Heart right ventricle (tissue), 16 donors: ENCODE results near the gene TRIM25. TPM values are rescaled to one million over a fixed set of nuclear protein-coding genes. Genes with fewer than 3 reads are reported as not detected.

ENCODE experiments used
- ATAC-seq, 8 donors: fragments of 200-7000 bp; cut with Tn5 transposase; one replicate each; pipeline ENCODE4 v1.9.1; 2020; ENCODE audit warnings: mild to moderate bottlenecking in 8 of 8, moderate library complexity in 8 of 8, moderate number of reproducible peaks in 1 of 8
- DNase-seq, 2 donors: peaks; one replicate each; pipeline ENCODE4 v3.0.0-alpha.2; 2020
- H3K27ac ChIP-seq, 10 donors: fragments of 200-600 bp; sonication (generic) in 2 of 10; one replicate each; pipeline versions ENCODE4 v1.5.0 to v1.8.0; 2020 to 2022; ENCODE audit warnings: mild to moderate bottlenecking in 3 of 10
- H3K27me3 ChIP-seq, 7 donors: fragments of 200-600 bp; one replicate each; pipeline ENCODE4 v1.8.0; 2021 to 2022; ENCODE audit warnings: mild to moderate bottlenecking in 2 of 7
- H3K36me3 ChIP-seq, 9 donors: fragments of 200-600 bp; sonication (generic) in 1 of 9; one replicate each; pipeline versions ENCODE4 v1.5.0 to v1.8.0; 2020 to 2022; ENCODE audit warnings: mild to moderate bottlenecking in 2 of 9
- H3K4me1 ChIP-seq, 9 donors: fragments of 200-600 bp; sonication (generic) in 1 of 9; one replicate each; pipeline versions ENCODE4 v1.5.0 to v1.8.0; 2020 to 2022; ENCODE audit warnings: mild to moderate bottlenecking in 4 of 9
- H3K4me3 ChIP-seq, 10 donors: fragments of 200-600 bp; sonication (generic) in 2 of 10; one replicate each; pipeline versions ENCODE4 v1.5.0 to v1.8.0; 2020 to 2022; ENCODE audit warnings: mild to moderate bottlenecking in 7 of 10, moderate library complexity in 2 of 10
- H3K9me3 ChIP-seq, 11 donors: fragments of 200-600 bp in 10 of 11; sonication (generic) in 2 of 11; one replicate each; pipeline versions ENCODE4 v1.5.0 to v1.8.0; 2013 to 2022; ENCODE audit warnings: mild to moderate bottlenecking in 2 of 11, control low read depth in 1 of 11, moderate library complexity in 1 of 11
- CTCF ChIP-seq, 9 donors: fragments of 200-600 bp; sonication (generic) in 2 of 9; IDR thresholded peaks; one replicate each; pipeline versions ENCODE4 v1.5.0 to v1.8.0; 2021 to 2022; ENCODE audit warnings: antibody characterized with exemption in 9 of 9, mild to moderate bottlenecking in 5 of 9, moderate library complexity in 1 of 9
- WGBS, 2 donors: extraction: QIAGEN DNeasy Blood & Tissue Kit; methylation state at CpG; one replicate each; pipeline ENCODE4 v1.1.7; 2013; ENCODE audit warnings: inconsistent platforms in 1 of 2; 5-methylcytosine and 5-hydroxymethylcytosine counted together
- intact Hi-C, 10 donors: fragments of 100-400 bp; cut with DNase I; formaldehyde crosslinking; loops; one replicate each; pipeline versions ENCODE4 v1.11.1 to v1.14.2; 2022
- polyA plus RNA-seq, 2 donors: library from polyadenylated mRNA; stranded (reverse); fragments of 200-250 nt; gene quantifications; one replicate each; pipeline ENCODE4 v1.2.3, GENCODE V29; 2013
- total RNA-seq, 10 donors: library from RNA; stranded (reverse); fragmentation: NEBNext Ultra II Directional in 3 of 10; extraction: Animal tissue kit (Norgen Biotek cat#: 25700) in 3 of 10; gene quantifications; one replicate each; pipeline versions ENCODE4 v1.2.1 to v1.2.4, GENCODE V29; 2021 to 2023
- donor health status: Arrhythmogenic right ventricular cardiomyopathy.
- donor health status: ischemic (EF 13 %, LVEDD 7.1; RV severe dilation, severe dysfunction).
- donor health status: healthy with polysubstance abuse.
- donor health status: DM: no; HTN: yes; CAD: no.
- donor health status: DM: no; HTN: no; CAD: no.
- donor health status: ischemic (EF 25% LVEDD 6.9; RV normal size, moderate dysfunction).
- donor health status: ischemic (EF 25% LVEDD 5.7; RV mildly dilated, moderate dysfunction).
- donor health status: healthy.
- donor health status: DM: yes; HTN: yes; CAD: no.
- donor health status: Ischemic cardiomyopathy.
- donor health status: ischemic (EF 35%, LVEDD 5.7; RV mildly dilated, moderate dysfunction).
- donor health status: nonischemic (EF 11% LVEDD 7.7; RV severe dilation, severe dysfunction).
- donor health status: DM: yes; HTN: yes; CAD: no.
- donor health status: PGD.
- donor health status: ischemic (EF 29% LVEDD 5.4; RV normal size, mild dysfunction).
- donor health status: nonischemic (EF 23%, LVEDD 6.1; RV moderate dilation, normal function).

Gene TRIM25
- total and polyA plus RNA-seq, 12 donors: 4.9 to 32.7 (median 15.2) TPM

- Histone ChIP-seq H3K27me3 (no peaks in the 10 kb centered on the region), H3K4me3 (no peak overlapping the region), H3K27ac (no peak overlapping the region), H3K36me3 (peaks cover 0 to 52% (median 0%) of the 10 kb centered on the region in 9 donors), H3K9me3 (peaks cover 0 to 30% (median 9%) of the 10 kb centered on the region in 11 donors), H3K4me1 (peaks cover 0 to 15% (median 3%) of the 10 kb centered on the region in 9 donors)
- intact Hi-C loops: no loop called here
- no peak for DNase-seq
- WGBS, 2 donors: 98 to 99% methylated on average over 8 of the region's 8 CpGs
- ATAC-seq: no peak
- no peak for TF ChIP-seq CTCF (IDR thresholded peaks at IDR 0.05)
These were observed 19.4 kb upstream of the TRIM25 start for GRCh38 chr17:56933151-56933745.

DNA sequence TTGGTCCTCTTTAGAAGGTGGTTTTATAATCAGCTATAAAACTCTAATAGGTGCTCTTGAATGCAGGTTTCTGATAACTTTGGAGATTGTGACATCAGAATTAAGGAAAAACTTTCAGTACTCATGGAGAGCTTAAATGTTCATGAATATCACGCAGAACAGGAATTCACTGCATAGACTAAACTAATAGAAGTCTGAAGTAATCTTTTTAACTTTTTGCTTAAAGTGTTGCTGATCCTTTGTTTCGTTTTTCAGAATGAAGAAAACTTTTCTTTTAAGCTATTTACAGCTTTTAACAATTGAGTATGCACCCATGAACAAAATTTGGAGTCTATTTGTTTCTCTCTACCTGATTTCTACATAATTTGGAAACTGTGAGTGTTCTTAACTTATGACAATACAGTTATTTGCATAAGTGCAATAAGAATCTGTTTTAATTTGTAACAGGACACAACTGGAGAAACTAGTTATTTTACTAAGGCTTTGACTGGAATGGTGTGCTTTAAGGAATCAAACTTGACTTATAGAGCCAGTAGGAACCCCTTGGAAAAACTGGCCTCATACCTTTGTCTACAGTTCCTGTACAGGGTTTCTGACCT, 17.0 kb upstream of the TRIM25 start:
- ATAC-seq (no peak), DNase-seq (no peak)
- no peaks in the 10 kb centered on the region for H3K4me1 ChIP-seq
- H3K27ac ChIP-seq: no peak overlapping the region
- H3K36me3 ChIP-seq: peaks cover 0 to 28% (median 0%) of the 10 kb centered on the region in 9 donors
- H3K4me3 ChIP-seq: no peak overlapping the region
- intact Hi-C loops: no loop called here
- H3K27me3 ChIP-seq: no peaks in the 10 kb centered on the region
- H3K9me3 ChIP-seq: peaks cover 0 to 30% (median 9%) of the 10 kb centered on the region in 11 donors
- TF ChIP-seq CTCF (IDR thresholded peaks at IDR 0.05): no peak
- 93 to 98% methylated on average over 2 of the region's 2 CpGs for WGBS, 2 donors

- Histone ChIP-seq H3K9me3 (peaks cover 0 to 30% (median 9%) of the 10 kb centered on the region in 11 donors), H3K4me1 (no peaks in the 10 kb centered on the region), H3K36me3 (peaks cover 0 to 15% (median 0%) of the 10 kb centered on the region in 9 donors), H3K27me3 (no peaks in the 10 kb centered on the region), H3K4me3 (no peak overlapping the region), H3K27ac (no peak overlapping the region)
- no peak for DNase-seq
- TF ChIP-seq CTCF (IDR thresholded peaks at IDR 0.05): no peak
- intact Hi-C loops: no loop called here
- no peak for ATAC-seq
These were observed 15.6 kb upstream of the TRIM25 start for GRCh38 chr17:56929362-56929969.

- WGBS, 2 donors: 92 to 94% methylated on average over 2 of the region's 2 CpGs
- H3K27ac ChIP-seq: no peak overlapping the region
- ATAC-seq (no peak), DNase-seq (no peak)
- no peaks in the 10 kb centered on the region for H3K27me3 ChIP-seq
- H3K9me3 ChIP-seq: peaks cover 0 to 30% (median 9%) of the 10 kb centered on the region in 11 donors
- intact Hi-C loops: no loop called here
- TF ChIP-seq CTCF (IDR thresholded peaks at IDR 0.05): no peak
- H3K4me3 ChIP-seq: no peak overlapping the region
- peaks cover 0 to 6% (median 0%) of the 10 kb centered on the region in 9 donors for H3K36me3 ChIP-seq
- H3K4me1 ChIP-seq: no peaks in the 10 kb centered on the region
These were observed 14.7 kb upstream of the TRIM25 start for GRCh38 chr17:56928586-56928985.
